ENCODE results near the gene KRT36. TPM values are rescaled to one million over a fixed set of nuclear protein-coding genes. Genes with fewer than 3 reads are reported as not detected.

KRT36 gene
- polyA plus RNA-seq, 3 donors: not detected

DNA sequence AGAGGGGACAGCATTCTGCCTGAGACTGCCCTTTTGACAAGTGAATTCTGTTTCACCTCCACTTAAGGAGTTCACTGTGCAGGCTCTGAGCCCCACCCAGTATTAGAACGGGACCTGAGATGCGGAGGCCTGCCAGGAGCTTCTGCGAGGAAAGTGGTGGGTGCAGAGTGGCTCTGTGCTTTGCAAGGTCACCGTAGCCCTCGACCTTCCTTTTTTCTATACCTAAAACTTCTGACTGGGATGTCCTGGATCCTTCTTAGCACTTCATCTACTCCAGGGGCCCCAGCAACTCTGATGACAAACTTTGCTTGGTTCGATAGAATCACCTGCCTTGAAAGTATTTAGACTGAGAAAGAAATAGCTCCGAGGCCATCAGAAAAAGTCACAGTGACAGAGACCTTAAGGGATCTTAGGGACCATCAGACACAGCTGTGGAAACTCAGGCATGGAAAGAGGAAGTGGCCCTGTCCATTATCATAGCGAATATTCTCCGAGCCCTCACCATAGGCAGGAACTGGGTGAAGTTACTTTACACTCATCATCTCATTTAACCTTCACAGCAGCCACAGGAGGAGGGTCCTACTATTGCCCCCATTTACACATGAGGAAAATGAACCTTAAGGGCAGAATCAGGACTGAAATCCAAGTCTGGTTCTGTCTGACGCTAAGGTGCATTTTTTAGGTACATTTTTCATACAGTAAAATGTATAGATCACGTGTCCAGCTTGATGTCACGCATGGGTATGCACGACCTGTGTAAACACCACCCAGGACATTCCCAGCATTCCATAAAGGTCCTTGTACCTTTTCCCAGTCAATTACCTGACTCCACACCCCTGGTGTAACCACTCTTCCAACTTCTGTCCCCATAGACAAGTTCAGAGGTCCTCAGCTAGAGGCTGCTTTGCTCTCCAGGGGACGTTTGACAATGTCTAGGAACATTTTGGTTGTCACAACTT lies 16.4 kb upstream of the KRT36 start:
- DNase-seq (ENCODE audit: extremely low read depth in 1 of 11, low read depth in 9 of 11, low spot score in 4 of 11): no peak

DNA sequence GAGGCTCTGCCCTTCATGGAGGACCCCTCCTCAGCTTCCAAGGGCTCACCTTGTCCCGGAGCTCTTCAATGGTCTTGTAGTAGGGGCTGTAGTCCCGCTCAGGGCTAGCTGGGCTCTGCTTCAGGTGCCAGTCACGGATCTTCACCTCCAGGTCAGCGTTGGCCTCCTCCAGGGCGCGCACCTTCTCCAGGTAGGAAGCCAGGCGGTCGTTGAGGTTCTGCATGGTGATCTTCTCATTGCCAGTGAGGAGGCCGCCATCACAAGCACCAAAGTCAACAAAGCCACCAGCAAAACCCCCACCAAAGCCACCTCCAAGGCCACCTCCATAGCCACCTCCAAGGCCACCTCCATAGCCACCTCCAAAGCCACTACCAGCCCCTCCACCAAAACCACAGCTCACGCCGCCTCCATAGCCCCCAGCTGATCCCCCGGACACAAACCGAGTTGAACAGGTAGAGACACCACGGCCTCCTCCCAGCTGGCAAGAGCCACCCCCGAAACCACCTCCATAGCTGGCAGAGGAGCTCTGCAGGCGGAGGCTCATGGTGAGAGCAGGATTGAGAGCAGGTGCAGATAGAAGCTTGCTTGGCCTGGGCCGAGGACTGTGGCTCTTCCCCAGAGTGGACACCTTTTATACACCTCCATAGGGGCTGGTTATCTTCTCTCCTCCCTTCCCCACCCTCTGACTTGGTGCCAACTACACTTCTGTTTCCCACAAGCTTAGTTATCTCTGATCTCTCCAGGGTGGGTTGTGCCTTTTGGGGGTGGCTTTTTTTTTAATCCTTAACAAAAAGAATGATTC lies 15.5 kb upstream of the KRT36 start, which contains the start of gene KRT13:
TSS of gene KRT13 (minus strand) at position 606 of the 802 bp plus-strand sequence. CDS start at position 544, 62 bp downstream.
- DNase-seq (ENCODE audit: extremely low read depth in 1 of 11, low read depth in 9 of 11, low spot score in 4 of 11): no peak

DNA sequence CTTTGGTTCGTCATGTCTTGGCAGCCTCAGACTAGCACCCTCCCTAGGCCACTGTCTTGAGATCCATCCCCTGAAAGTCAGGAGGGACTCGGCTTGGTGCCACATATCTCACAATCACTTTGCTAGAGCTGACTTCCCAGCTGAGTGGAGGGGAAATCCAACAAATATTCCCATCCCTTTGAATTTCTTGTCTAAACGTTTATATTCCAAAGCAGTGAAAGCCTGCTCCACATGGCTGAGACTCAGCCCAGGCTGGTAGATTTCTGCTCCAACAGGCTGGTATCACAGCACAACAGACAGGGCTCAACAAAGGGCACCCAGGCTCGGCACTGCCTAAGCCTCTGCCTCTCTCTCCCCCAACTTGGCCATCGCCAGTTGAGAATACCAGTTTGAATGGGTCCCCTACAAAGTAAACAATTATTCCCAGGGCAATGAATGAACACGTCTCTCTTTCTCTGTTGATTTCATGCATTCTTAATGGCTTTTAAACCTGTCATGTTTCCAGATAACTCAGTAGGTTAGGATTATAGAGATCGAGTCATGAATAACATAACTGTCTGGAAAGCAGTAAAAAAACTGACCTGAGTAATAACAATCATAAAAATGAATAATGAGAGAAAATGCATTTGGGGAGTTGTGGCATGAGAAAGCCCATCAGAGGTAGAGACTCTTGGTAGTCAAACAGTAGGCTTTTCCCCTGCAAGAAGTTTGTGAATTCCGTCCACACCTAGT lies 14.7 kb upstream of the KRT36 start:
- DNase-seq (ENCODE audit: extremely low read depth in 1 of 11, low read depth in 9 of 11, low spot score in 4 of 11): no peak

DNA sequence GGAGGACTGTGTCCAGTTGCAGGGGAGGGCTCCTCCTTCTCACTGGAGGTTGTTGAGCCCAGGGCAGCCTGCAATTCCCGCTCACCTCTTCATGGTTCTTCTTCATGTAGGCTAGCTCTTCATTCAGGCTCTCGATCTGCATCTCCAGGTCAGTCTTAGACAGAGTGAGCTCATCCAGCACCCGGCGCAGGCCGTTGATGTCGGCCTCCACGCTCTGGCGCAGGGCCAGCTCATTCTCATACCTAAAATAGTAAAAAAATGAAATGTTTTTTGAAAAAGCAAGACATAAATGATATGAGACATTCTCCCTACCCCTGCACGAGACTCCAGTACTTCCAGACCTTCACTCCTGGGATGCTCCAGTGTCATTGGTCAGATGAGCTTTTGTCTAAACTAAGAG lies 13.5 kb upstream of the KRT36 start:
- no peak for DNase-seq (ENCODE audit: extremely low read depth in 1 of 11, low read depth in 9 of 11, low spot score in 4 of 11)

DNA sequence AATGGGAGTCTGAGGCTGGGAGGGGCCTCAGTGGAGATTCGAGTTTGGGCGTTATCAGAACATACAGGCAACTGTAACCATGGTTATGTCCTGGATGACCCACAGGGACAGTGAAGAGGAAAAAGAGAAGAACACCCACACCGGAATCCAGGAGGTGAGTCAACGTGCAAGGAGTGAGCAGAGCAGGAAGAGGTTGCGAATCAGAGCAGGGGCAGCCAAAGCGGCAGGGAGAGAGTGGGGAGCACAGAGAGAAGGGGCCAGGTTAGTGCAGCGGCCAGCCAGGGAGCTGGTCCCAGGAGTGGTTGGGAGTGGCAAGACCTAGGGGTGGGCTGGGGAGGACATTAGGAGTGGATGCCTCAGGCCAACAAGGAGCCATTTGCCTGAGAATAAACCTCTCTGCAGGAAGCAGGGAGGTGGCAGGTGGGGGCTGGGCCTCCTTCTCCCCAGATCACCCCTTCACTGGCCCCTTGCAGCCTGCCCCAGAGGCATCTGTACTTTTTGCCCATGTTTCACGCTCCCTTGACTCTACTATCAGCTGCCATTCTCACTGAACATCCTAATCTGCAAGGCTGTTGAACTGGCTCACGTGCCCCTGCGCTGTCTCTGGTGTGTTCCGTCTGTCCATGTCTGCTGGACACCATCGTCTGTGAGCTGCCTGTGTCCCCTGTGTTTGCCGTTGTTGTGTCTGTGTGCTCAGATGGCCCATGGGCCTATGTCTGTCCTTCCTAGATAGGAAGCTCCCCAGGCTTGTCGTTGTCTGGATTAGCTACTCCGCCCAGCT lies 10.6 kb upstream of the KRT36 start:
- DNase-seq (ENCODE audit: extremely low read depth in 1 of 11, low read depth in 9 of 11, low spot score in 4 of 11): no peak

DNA sequence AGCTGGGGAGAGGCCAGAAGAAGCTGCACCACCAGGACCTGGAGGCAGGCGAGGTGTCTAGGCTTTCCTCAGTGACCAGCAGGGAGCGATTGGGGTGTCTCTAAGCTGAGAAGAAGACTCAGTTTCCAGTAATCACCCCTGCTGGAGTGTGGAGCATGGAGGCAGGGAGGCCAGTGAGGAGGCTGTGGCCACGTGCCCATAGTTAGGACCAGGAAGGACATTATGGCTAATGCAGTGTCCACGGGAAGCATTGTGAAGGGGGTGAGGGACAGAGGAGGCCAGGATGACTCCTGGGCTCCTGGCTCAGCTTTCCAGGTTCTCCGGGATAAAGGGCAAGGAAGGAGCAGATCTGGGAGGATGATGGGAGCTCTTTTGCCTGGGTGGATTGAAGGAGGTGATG lies 10.0 kb upstream of the KRT36 start:
- DNase-seq (ENCODE audit: extremely low read depth in 1 of 11, low read depth in 9 of 11, low spot score in 4 of 11): no peak

DNA sequence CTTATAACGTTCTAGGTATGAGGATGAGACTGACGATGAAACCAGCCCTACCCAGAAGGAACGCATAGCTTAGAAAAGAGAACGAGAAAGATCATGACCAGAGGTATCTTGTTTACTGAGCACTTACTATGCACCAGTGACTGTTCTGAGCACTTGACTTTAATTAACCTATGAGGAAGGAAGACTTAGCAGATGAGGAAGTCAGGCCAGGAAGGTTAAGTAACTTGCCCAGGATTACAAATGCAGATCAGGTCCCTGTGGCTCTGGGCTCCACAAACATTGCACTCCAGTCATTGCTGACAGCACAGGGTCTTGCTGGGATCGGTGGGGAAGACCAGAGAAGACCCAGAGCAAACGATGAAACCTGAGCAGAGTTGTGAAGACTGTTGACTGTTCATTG lies 8.6 kb upstream of the KRT36 start:
- DNase-seq (ENCODE audit: extremely low read depth in 1 of 11, low read depth in 9 of 11, low spot score in 4 of 11): no peak

DNA sequence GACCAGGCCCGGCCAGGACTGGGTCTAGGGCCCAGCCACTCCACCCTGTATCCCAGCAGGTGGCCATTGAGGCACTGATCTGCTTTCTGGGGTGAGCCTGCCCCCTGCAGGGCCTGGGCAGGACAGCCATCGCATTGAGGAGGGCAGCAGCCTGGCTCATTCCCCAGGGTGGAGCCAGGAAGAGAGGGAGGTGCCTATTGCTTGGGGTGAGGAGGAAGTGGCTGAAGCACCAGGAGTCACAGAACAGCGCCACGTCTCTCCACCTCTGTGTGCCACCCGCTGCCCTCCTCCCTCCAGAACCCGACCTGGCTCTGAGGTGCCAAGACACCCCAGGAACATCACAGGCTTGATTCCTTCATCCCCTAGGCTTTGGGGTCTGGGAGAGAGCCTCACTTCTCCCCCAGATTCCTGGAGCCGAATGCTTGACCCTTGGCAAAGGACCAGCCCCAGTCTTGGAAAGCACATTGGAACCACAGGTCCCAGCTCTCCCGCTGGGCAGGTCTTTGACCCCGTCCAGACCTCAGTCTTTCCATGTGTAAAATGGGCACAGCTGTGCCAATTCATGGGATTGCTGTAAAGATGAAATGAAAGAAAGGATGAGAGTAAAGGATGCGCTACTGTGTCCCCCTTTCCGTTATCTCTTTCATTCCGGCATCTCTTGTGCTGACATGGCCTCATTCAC lies 7.2 kb upstream of the KRT36 start:
- peak in 9 of 11 donors; percentile 13 to 57 (median 40) for DNase-seq (ENCODE audit: extremely low read depth in 1 of 11, low read depth in 9 of 11, low spot score in 4 of 11)

DNA sequence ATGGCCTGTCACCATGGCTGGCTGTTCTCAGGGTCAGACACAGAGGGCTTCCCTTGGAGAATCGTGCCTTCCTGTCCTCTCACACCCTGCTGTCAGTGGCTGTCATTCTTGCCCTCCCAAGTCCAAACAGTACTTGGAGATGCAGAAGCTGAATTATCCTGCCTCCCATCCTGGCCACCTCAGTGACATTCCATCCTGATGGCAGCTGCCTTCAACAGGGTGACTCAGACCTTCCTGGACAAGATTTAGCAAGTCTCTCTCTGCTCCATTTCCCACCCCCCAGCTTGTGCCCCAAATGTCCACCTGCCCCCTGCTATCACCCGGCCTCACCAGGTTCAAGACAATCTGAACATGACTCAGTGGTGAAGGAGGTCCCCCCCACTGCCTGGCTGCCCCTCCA lies 4.8 kb upstream of the KRT36 start:
- DNase-seq (ENCODE audit: extremely low read depth in 1 of 11, low read depth in 9 of 11, low spot score in 4 of 11): no peak

DNA sequence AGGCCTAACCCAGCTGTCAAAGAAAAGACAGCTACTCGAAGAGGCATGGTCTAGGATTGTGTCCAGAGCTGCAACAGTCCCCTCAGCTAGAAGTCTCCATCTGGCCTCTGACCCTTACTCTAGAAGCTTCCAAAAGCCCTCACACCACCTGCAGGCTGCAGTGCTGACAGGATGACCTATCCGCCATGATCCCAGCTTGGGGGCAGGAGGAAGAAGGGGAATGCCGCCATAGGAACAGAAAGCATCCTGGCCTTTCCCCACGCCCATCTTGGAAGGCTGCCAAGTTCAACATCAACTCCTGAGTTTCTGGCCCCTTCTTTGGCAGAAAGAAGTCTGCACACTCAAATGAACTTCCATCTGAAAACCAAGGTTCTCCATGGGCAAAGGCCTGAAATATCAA lies 3.1 kb upstream of the KRT36 start:
- peak in 8 of 11 donors; percentile 27 to 60 (median 54) for DNase-seq (ENCODE audit: extremely low read depth in 1 of 11, low read depth in 9 of 11, low spot score in 4 of 11)

DNA sequence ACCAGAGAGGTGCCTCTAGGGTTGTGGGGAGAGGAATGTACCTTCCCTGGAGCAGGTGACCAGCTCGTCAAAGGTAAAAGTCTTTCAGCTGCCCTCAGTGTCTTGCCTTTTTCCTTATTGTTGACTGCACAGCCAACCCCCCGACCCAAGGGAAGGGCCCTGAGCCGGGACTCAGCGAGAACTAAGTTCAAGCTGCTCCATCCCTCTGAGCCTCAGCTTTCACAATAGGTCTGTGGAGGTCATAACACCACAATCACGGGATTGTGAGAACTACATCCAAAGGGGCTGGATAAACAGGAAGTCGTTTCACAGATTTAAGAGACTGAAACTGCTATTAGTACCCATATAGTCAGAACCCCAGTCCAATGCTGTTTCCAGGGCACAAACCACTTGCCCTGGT lies 2.6 kb upstream of the KRT36 start:
- no peak for DNase-seq (ENCODE audit: extremely low read depth in 1 of 11, low read depth in 9 of 11, low spot score in 4 of 11)

DNA sequence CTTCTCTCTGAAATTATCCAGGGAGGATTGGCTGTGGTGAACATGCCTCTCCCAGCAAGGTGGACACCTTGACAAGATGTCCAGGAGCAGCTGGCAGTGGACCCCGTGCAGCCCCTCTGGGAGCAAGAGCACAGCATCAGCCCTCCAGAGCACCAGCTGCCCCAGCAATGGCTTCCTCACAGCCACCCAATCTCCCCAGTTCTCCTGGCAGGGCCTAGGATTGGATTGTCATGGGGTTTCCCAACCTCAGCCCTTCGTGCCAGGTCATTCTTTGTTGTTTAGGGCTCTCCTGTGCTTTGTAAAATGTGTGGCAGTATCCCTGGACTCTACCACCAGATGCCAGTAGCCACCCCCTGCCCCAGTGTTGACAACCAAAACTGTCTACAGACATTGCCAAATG lies 1.8 kb upstream of the KRT36 start:
- DNase-seq (ENCODE audit: extremely low read depth in 1 of 11, low read depth in 9 of 11, low spot score in 4 of 11): no peak

DNA sequence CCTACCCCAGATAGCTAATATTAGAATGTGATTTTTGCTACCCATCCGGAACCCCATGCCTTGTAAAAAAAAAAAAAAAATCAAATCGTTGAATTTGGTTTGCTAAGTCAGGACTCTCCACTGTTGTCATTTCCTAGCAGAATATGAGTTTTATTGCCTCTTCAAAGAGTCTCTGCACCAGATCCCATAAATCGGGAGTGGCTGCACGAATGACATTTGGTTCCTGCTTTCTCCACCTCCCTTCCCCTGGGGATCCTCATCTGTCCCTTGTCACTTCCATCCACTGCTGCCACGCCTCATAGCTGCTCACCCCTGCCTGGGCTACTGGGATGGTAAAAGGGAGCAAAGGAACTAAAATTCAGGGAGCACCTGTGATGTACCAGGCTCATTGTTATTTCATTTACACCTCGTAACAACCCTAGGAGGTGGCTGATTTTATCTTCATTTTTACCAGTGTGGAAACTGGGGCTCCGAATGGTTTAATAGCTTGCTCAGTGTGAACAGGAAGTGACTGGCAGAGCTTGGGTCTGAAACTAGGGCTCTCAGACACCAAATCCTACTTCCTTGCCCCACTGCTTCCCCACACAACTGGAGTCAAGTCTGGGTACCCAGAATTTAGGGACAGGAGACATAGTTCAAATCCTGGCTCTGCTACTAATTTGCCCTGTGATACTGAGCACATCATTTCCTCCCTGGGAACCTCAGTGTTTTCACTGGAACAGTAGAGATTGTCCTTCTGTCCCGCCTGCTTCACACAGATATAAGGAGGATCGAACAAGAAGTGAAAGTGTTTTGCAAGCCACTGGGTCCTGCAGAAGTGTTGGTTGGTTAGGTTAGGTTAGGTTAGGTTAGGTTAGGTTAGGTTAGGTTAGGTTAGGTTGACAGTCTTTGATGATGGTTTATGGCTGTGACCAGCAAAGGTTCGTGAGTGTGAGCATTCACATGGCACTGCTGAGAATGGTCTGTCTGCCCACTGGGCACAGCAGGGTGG lies 585 bp upstream of the KRT36 start:
- no peak for DNase-seq (ENCODE audit: extremely low read depth in 1 of 11, low read depth in 9 of 11, low spot score in 4 of 11)

DNA sequence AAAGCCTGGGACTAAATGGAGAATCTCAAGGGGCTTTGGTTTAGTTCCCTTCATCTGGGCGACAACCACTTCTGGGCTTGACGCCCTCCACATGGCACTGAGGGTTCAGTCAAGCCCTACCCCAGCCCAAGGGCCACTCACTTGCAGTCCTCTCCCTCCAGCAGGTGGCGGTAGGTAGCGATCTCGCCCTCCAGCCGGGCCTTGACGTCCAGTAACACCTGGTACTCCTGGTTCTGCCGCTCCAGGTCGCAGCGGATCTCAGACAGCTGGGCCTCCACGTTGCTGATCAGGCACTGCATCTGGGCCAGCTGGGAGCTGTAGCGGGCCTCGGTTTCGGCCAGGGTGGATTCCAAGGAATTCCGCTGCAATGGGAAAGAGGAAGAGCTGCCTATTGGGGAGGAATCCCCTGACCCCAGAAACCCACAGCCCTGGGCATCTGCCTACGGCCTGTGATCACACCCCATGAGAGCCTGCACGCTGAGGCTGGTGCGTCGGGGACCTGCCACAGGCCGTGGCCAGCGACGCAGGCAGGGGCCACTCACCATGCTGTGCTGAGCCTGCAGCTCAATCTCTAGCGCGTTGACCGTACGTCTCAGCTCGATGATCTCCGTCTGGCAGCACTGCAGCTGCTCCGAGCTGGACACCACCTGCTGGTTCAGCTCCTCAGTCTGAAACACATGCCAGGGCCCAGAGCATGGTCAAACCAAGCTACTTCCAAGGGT lies 2.7 kb downstream of the KRT36 start:
- DNase-seq (ENCODE audit: extremely low read depth in 1 of 11, low read depth in 9 of 11, low spot score in 4 of 11): no peak

DNA sequence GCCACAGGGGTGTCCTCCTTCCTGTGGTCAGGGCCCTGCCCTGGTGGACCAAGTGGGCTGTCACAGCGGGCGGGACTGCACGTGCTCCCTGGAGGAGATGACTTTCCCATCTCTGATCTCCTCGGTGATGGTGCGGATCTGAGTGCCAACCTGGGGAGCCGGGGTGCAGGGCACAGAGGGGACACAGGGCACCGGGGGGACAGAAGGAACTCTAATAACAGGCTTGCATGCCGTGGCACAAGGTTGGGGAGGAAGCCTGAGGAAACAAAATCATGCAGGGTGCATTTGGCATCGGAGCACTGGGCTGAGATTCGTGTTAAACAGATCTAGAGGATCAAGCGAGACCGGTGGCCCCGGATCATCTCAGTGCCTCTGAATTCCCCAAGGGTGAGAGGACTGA lies 3.4 kb downstream of the KRT36 start:
- DNase-seq (ENCODE audit: extremely low read depth in 1 of 11, low read depth in 9 of 11, low spot score in 4 of 11): no peak

All from renal cortex interstitium (tissue), 11 donors.